Breast epithelium (tissue), 3 donors: ENCODE results near the gene ECSIT.

Source experiments
- POLR2A ChIP-seq: fragments of 450-650 bp; IDR thresholded peaks from one replicate; pipeline ENCODE4 v1.6.1; 2016; ENCODE audit warnings: antibody characterized with exemption, mild to moderate bottlenecking, moderate library complexity
- POLR2AphosphoS5 ChIP-seq, 3 donors: sonication (generic); formaldehyde crosslinking; IDR thresholded peaks; one replicate each; pipeline ENCODE4 v1.6.1; 2017; ENCODE audit warnings: antibody characterized with exemption in 3 of 3
- TF ChIP-seq, protein P1 (sequence below), 3 donors: fragments of 450-650 bp; IDR thresholded peaks; one replicate each; pipeline ENCODE4 v1.5.1; 2016 to 2017; ENCODE audit warnings: antibody characterized with exemption in 3 of 3, mild to moderate bottlenecking in 3 of 3, moderate library complexity in 3 of 3

DNA sequence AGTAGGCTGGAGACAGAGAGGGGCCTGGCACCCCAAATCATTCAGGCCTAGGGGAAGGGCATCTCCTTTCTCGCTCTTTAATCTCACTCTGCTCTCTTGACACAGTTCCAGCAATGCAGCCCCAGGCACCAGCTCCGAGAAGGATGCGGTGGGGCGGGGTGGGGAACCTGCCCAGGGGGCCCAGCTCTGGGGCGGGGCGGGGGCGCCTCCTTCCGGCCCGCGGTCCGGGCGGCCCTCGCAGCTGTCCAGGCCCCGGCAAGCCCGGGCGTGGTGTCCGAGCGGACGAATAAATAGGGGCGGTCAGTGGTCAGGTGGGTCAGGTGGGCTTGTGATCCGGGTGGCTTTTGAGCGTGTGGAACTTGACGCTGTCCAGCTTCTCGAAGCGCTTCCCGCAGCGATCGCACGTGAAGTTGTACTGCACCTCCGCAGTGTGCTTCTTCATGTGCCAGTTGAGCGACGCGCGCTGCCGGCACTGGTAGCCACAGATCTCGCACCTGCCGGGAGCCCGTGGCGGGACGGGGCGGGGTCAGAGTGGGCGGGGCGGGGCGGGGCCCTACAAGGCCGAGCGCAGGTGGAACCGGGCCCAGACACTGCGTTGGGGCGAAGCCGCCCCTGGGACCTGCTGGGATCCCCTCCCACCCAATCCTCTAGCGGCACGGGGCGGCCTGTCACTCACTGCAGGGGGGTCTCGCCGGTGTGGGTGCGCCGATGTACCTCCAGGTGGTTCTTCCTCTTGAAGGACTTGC, 45.4 kb downstream of the ECSIT start:
- TF ChIP-seq POLR2A (no peak), POLR2AphosphoS5 (IDR thresholded peaks at IDR 0.05) (no peak)
- TF ChIP-seq, protein P1, sequence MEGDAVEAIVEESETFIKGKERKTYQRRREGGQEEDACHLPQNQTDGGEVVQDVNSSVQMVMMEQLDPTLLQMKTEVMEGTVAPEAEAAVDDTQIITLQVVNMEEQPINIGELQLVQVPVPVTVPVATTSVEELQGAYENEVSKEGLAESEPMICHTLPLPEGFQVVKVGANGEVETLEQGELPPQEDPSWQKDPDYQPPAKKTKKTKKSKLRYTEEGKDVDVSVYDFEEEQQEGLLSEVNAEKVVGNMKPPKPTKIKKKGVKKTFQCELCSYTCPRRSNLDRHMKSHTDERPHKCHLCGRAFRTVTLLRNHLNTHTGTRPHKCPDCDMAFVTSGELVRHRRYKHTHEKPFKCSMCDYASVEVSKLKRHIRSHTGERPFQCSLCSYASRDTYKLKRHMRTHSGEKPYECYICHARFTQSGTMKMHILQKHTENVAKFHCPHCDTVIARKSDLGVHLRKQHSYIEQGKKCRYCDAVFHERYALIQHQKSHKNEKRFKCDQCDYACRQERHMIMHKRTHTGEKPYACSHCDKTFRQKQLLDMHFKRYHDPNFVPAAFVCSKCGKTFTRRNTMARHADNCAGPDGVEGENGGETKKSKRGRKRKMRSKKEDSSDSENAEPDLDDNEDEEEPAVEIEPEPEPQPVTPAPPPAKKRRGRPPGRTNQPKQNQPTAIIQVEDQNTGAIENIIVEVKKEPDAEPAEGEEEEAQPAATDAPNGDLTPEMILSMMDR (IDR thresholded peaks at IDR 0.05) = no peak
